ENCODE measurements around the gene IFNL3.

The IFNL3 gene

GRCh38 chr19:39196860-39197562 is 47.8 kb downstream of the IFNL3 start, which contains the start of gene NCCRP1:
TSS of gene NCCRP1 (plus strand) at chr19:39196964. CDS start at chr19:39196983, 19 bp downstream.
- peak within 1 kb of the TSS; percentile 39 for H3K4me3 Mint-ChIP-seq
- H3K9me3 Mint-ChIP-seq: no peaks in the 10 kb centered on the region
- H3K27ac Mint-ChIP-seq: no peak within 1 kb of the TSS
- peaks cover 69% of the 10 kb centered on the region for H3K27me3 Mint-ChIP-seq (ENCODE audit: low read depth)
- peaks cover 1% of the 10 kb centered on the region for H3K36me3 Mint-ChIP-seq (ENCODE audit: low read depth)
- H3K4me1 Mint-ChIP-seq (ENCODE audit: low read depth): peaks cover 5% of the 10 kb centered on the region

- Mint-ChIP-seq H3K4me1 (ENCODE audit: low read depth) (peaks cover 5% of the 10 kb centered on the region), H3K27me3 (ENCODE audit: low read depth) (peaks cover 62% of the 10 kb centered on the region), H3K27ac (no peak overlapping the region), H3K36me3 (ENCODE audit: low read depth) (peaks cover 1% of the 10 kb centered on the region), H3K4me3 (no peak overlapping the region), H3K9me3 (no peaks in the 10 kb centered on the region)
Observed at GRCh38 chr19:39196320-39196719, 48.5 kb downstream of the IFNL3 start.

- Mint-ChIP-seq H3K9me3 (no peaks in the 10 kb centered on the region), H3K36me3 (ENCODE audit: low read depth) (peaks cover 1% of the 10 kb centered on the region), H3K4me3 (no peak overlapping the region), H3K27me3 (ENCODE audit: low read depth) (peaks cover 56% of the 10 kb centered on the region), H3K27ac (no peak overlapping the region), H3K4me1 (ENCODE audit: low read depth) (peaks cover 5% of the 10 kb centered on the region)
Observed at GRCh38 chr19:39195755-39196154, 49.1 kb downstream of the IFNL3 start.

DNA sequence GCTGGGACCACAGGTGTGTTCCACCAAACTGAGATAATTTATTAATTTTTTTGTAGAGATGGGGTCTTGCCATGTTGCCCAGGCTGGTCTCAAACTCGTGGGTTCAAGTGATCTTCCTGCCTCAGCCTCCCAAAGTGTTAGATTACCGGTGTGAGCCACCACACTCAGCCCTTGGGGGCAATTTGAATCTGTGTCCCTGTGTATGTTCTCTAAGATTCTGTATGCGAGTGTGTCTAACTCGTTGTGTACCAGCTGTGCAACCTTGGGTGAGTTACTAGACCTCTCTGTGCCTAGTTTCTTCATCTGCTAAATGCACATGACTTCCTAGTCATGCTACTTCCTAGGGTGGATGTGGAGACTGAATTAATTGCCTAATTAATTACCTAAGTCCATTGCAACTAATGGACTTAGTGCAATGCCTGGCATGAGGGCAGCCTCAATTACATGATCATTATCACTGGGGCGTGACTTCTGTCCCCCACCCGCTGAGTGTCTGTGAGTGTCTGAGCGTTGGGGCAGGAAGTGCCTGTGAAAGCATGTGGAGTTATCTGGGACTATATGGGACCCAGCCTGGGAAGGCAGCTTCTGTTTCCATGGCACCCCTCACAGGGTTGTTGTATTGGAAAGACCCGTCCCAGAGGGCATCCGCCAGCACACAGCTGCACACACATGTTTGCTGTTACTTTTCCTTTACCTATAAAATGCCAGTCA is 49.8 kb downstream of the IFNL3 start:
- Mint-ChIP-seq H3K4me3 (no peak overlapping the region), H3K4me1 (ENCODE audit: low read depth) (peaks cover 5% of the 10 kb centered on the region), H3K36me3 (ENCODE audit: low read depth) (peaks cover 1% of the 10 kb centered on the region), H3K9me3 (no peaks in the 10 kb centered on the region), H3K27ac (no peak overlapping the region), H3K27me3 (ENCODE audit: low read depth) (peaks cover 52% of the 10 kb centered on the region)

GRCh38 chr19:39193803-39194202 is 51.0 kb downstream of the IFNL3 start:
- peaks cover 46% of the 10 kb centered on the region for H3K27me3 Mint-ChIP-seq (ENCODE audit: low read depth)
- H3K4me3 Mint-ChIP-seq: no peak overlapping the region
- no peak overlapping the region for H3K27ac Mint-ChIP-seq
- no peaks in the 10 kb centered on the region for H3K9me3 Mint-ChIP-seq
- H3K4me1 Mint-ChIP-seq (ENCODE audit: low read depth): peaks cover 5% of the 10 kb centered on the region
- peaks cover 1% of the 10 kb centered on the region for H3K36me3 Mint-ChIP-seq (ENCODE audit: low read depth)
